HepG2 (cell line): ENCODE measurements around the gene GLOD4. TPM values are rescaled to one million over a fixed set of nuclear protein-coding genes. Genes with fewer than 3 reads are reported as not detected.
A peak's percentile ranks its signal among the peaks of the same experiment; 100 is the strongest.

Experiments used
- ARHGAP35 ChIP-seq: sonication (generic); formaldehyde crosslinking; IDR thresholded peaks from 2 replicates; pipeline ENCODE4 v1.9.0; 2022; ENCODE audit warnings: mild to moderate bottlenecking, inconsistent platforms, moderate library complexity, missing genetic modification reagents, borderline replicate concordance
- ATF5 ChIP-seq: sonication (generic); formaldehyde crosslinking; IDR thresholded peaks from 2 replicates; pipeline ENCODE4 v1.4.0; 2020; ENCODE audit warnings: mild to moderate bottlenecking, low read depth, missing genetic modification reagents
- CENPBD1 ChIP-seq: sonication (generic); formaldehyde crosslinking; IDR thresholded peaks from 2 replicates; pipeline ENCODE4 v1.8.0; 2022; ENCODE audit warnings: missing genetic modification reagents, low read depth, mild to moderate bottlenecking, borderline replicate concordance
- FOSL1 ChIP-seq: sonication (generic); formaldehyde crosslinking; IDR thresholded peaks from 2 replicates; pipeline ENCODE4 v1.9.0; 2021; ENCODE audit warnings: missing genetic modification reagents, borderline replicate concordance
- FOXC1 ChIP-seq: sonication (generic); formaldehyde crosslinking; IDR thresholded peaks from 2 replicates; pipeline ENCODE4 v1.8.0; 2022; ENCODE audit warnings: mild to moderate bottlenecking, missing genetic modification reagents, borderline replicate concordance
- HMGXB3 ChIP-seq: sonication (generic); formaldehyde crosslinking; IDR thresholded peaks from 2 replicates; pipeline ENCODE4 v1.4.0; 2020; ENCODE audit warnings: missing genetic modification reagents, borderline replicate concordance
- MZF1 ChIP-seq: sonication (generic); formaldehyde crosslinking; IDR thresholded peaks from 2 replicates; pipeline ENCODE4 v1.8.1; 2023; ENCODE audit warnings: mild to moderate bottlenecking, missing genetic modification reagents, borderline replicate concordance
- NBN ChIP-seq: fragments of 450-650 bp; conservative IDR thresholded peaks from 2 replicates; pipeline ENCODE4 v1.6.1; 2017
- PHF20 ChIP-seq: sonication (generic); formaldehyde crosslinking; IDR thresholded peaks from 2 replicates; pipeline ENCODE4 v1.5.0; 2020; ENCODE audit warnings: mild to moderate bottlenecking, missing genetic modification reagents
- RCOR2 ChIP-seq: IDR thresholded peaks from 2 replicates; pipeline ENCODE4 v1.6.1; 2016; ENCODE audit warnings: missing biosample characterization, missing genetic modification reagents
- SOX5 ChIP-seq: IDR thresholded peaks from 2 replicates; pipeline ENCODE4 v1.6.1; 2016; ENCODE audit warnings: borderline replicate concordance
- ZFP1 ChIP-seq: IDR thresholded peaks from 2 replicates; pipeline ENCODE4 v1.6.1; 2016
- ZNF205 ChIP-seq: IDR thresholded peaks from 2 replicates; pipeline ENCODE4 v1.6.1; 2018; ENCODE audit warnings: missing biosample characterization, missing genetic modification reagents
- ZNF251 ChIP-seq: sonication (generic); formaldehyde crosslinking; IDR thresholded peaks from 2 replicates; pipeline ENCODE4 v1.9.0; 2021; ENCODE audit warnings: mild to moderate bottlenecking, missing genetic modification reagents
- ZNF263 ChIP-seq: sonication (generic); formaldehyde crosslinking; IDR thresholded peaks from 2 replicates; pipeline ENCODE4 v1.4.0; 2020; ENCODE audit warnings: missing genetic modification reagents
- ZNF326 ChIP-seq: sonication (generic); formaldehyde crosslinking; IDR thresholded peaks from 2 replicates; pipeline ENCODE4 v1.4.0; 2020; ENCODE audit warnings: missing genetic modification reagents, borderline replicate concordance
- polyA plus RNA-seq, 8 experiments: library from polyadenylated mRNA; depleted of rRNA in 3 of 8; stranded (reverse) in 7 of 8; unstranded in 1 of 8; fragments of >200 nt; fragmentation: Illumina TruSeq in 4 of 8; extraction: Trizol in 4 of 8; gene quantifications; 2 replicates each; pipeline versions ENCODE4 v1.2.1 to v1.2.3, GENCODE V29; 2011 to 2016; ENCODE audit warnings: low read depth in 4 of 8, missing spikeins in 1 of 8, mixed read lengths in 1 of 8; ENCODE audit not compliant: insufficient read depth in 1 of 8
- total RNA-seq, 5 experiments: library from RNA; depleted of rRNA; stranded (reverse); fragments of >200 nt; fragmentation: Illumina TruSeq; extraction: Trizol; gene quantifications; 2 replicates each; pipeline ENCODE4 v1.2.3, GENCODE V29; 2016; ENCODE audit warnings: low read depth in 1 of 5
- TF ChIP-seq, protein P1 (sequence below): sonication (generic); formaldehyde crosslinking; conservative IDR thresholded peaks from 2 replicates; pipeline ENCODE4 v1.4.0; 2020; ENCODE audit warnings: missing genetic modification reagents
- TF ChIP-seq, protein P2 (sequence below): sonication (generic); formaldehyde crosslinking; IDR thresholded peaks from 2 replicates; pipeline ENCODE4 v1.5.0; 2020; ENCODE audit warnings: mild to moderate bottlenecking, missing genetic modification reagents, borderline replicate concordance
- TF ChIP-seq, protein P3 (sequence below): fragments of 450-650 bp; IDR thresholded peaks from 2 replicates; pipeline ENCODE4 v1.6.1; 2016
- TF ChIP-seq, protein P4 (sequence below): sonication (generic); formaldehyde crosslinking; IDR thresholded peaks from 2 replicates; pipeline ENCODE4 v1.8.1; 2023; ENCODE audit warnings: missing genetic modification reagents, mild to moderate bottlenecking, borderline replicate concordance

GLOD4 gene
- total and polyA plus RNA-seq, 2 of the 13 experiments (the other 11 are each of a cell fraction or from before 2014, with no cell fraction given) = 53.7 to 87.8 TPM

GRCh38 chr17:752002-752619, 30.0 kb downstream of the GLOD4 start, which contains the start of gene GEMIN4 (continued):
- TF ChIP-seq, protein P1, sequence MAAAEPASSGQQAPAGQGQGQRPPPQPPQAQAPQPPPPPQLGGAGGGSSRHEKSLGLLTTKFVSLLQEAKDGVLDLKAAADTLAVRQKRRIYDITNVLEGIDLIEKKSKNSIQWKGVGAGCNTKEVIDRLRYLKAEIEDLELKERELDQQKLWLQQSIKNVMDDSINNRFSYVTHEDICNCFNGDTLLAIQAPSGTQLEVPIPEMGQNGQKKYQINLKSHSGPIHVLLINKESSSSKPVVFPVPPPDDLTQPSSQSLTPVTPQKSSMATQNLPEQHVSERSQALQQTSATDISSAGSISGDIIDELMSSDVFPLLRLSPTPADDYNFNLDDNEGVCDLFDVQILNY (CRISPR knock-in tag) = peak; percentile 88
- TF ChIP-seq ZNF326 (CRISPR knock-in tag) (no peak; the same call in 1 of the 2 replicates), ZNF263 (CRISPR knock-in tag) (no peak), SOX5 (CRISPR knock-in tag) (no peak), ARHGAP35 (CRISPR knock-in tag) (no peak), RCOR2 (CRISPR knock-in tag) (no peak), ZNF205 (CRISPR knock-in tag) (peak; percentile 46; the same call in 1 of the 2 replicates), ATF5 (CRISPR knock-in tag) (no peak; the same call in 1 of the 2 replicates), PHF20 (CRISPR knock-in tag) (peak; percentile 74), CENPBD1 (CRISPR knock-in tag) (no peak; the same call in 1 of the 2 replicates), NBN (no peak), MZF1 (CRISPR knock-in tag) (no peak), FOXC1 (CRISPR knock-in tag) (no peak), FOSL1 (CRISPR knock-in tag) (no peak), ZNF251 (CRISPR knock-in tag) (no peak), ZFP1 (CRISPR knock-in tag) (no peak), HMGXB3 (no peak)
- TF ChIP-seq, protein P2, sequence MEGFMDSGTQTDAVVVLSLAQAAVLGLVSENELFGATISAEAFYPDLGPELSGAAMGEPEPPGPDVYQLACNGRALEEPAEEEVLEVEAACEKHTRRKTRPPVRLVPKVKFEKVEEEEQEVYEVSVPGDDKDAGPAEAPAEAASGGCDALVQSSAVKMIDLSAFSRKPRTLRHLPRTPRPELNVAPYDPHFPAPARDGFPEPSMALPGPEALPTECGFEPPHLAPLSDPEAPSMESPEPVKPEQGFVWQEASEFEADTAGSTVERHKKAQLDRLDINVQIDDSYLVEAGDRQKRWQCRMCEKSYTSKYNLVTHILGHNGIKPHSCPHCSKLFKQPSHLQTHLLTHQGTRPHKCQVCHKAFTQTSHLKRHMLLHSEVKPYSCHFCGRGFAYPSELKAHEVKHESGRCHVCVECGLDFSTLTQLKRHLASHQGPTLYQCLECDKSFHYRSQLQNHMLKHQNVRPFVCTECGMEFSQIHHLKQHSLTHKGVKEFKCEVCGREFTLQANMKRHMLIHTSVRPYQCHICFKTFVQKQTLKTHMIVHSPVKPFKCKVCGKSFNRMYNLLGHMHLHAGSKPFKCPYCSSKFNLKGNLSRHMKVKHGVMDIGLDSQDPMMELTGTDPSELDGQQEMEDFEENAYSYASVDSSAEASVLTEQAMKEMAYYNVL (CRISPR knock-in tag) = peak; percentile 84; the same call in 1 of the 2 replicates
- TF ChIP-seq, protein P3, sequence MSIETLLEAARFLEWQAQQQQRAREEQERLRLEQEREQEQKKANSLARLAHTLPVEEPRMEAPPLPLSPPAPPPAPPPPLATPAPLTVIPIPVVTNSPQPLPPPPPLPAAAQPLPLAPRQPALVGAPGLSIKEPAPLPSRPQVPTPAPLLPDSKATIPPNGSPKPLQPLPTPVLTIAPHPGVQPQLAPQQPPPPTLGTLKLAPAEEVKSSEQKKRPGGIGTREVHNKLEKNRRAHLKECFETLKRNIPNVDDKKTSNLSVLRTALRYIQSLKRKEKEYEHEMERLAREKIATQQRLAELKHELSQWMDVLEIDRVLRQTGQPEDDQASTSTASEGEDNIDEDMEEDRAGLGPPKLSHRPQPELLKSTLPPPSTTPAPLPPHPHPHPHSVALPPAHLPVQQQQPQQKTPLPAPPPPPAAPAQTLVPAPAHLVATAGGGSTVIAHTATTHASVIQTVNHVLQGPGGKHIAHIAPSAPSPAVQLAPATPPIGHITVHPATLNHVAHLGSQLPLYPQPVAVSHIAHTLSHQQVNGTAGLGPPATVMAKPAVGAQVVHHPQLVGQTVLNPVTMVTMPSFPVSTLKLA = no peak
- TF ChIP-seq, protein P4, sequence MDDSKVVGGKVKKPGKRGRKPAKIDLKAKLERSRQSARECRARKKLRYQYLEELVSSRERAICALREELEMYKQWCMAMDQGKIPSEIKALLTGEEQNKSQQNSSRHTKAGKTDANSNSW (CRISPR knock-in tag) = 0 out of 2 replicates have a peak, but pooled peaks have one; percentile 16
